Anterior cingulate cortex (tissue), 58 donors: Measurements from ENCODE around the gene C4BPB.

ENCODE experiments used
- DNase-seq, 58 donors: peaks; one replicate each; lab custom pipeline; 2025; lab: John Stamatoyannopoulos, UW

C4BPB gene

GRCh38 chr1:207129053-207129452 lies 40.4 kb downstream of the C4BPB start:
- DNase-seq = no peak

- DNase-seq = no peak
These were observed 41.8 kb downstream of the C4BPB start for GRCh38 chr1:207130252-207131036.

GRCh38 chr1:207131163-207131562 lies 42.5 kb downstream of the C4BPB start:
- DNase-seq = no peak

GRCh38 chr1:207134581-207134980 lies 45.9 kb downstream of the C4BPB start:
- DNase-seq = no peak

- no peak for DNase-seq
These were observed 51.0 kb downstream of the C4BPB start for GRCh38 chr1:207139616-207140015.

GRCh38 chr1:207140536-207140935 lies 51.9 kb downstream of the C4BPB start:
- DNase-seq = no peak

- no peak for DNase-seq
These were observed 56.9 kb downstream of the C4BPB start for GRCh38 chr1:207145401-207146058.
